Activated T-cell treated with anti-CD3 and anti-CD28 coated beads for 48 hours (primary cell): ENCODE data around the gene PRPF19.

Experiments used
- DNase-seq: peaks from one replicate; pipeline ENCODE4 v3.0.0-alpha.2; 2020; ENCODE audit warnings: low read depth

PRPF19 gene

GRCh38 chr11:60905047-60905446 is 1.3 kb downstream of the PRPF19 start:
- DNase-seq = no peak

- DNase-seq = no peak
These were observed 3.8 kb downstream of the PRPF19 start for GRCh38 chr11:60902625-60903024.

GRCh38 chr11:60900673-60901404 is 5.5 kb downstream of the PRPF19 start:
- no peak for DNase-seq

- no peak for DNase-seq
These were observed 6.4 kb downstream of the PRPF19 start for GRCh38 chr11:60899977-60900376.

- DNase-seq = no peak
These were observed 7.1 kb downstream of the PRPF19 start for GRCh38 chr11:60899046-60899936.

- DNase-seq = no peak
These were observed 8.9 kb downstream of the PRPF19 start for GRCh38 chr11:60897496-60897895.

GRCh38 chr11:60895687-60896086 is 10.7 kb downstream of the PRPF19 start:
- DNase-seq = no peak

- no peak for DNase-seq
These were observed 15.2 kb downstream of the PRPF19 start for GRCh38 chr11:60891103-60891741.

- DNase-seq = no peak
These were observed 15.7 kb downstream of the PRPF19 start for GRCh38 chr11:60890696-60891095.

GRCh38 chr11:60889869-60890311 is 16.5 kb downstream of the PRPF19 start:
- no peak for DNase-seq

GRCh38 chr11:60887556-60887955 is 18.8 kb downstream of the PRPF19 start:
- DNase-seq = peak; percentile 20

- no peak for DNase-seq
These were observed 25.6 kb downstream of the PRPF19 start for GRCh38 chr11:60880643-60881282.

GRCh38 chr11:60879971-60880588 is 26.3 kb downstream of the PRPF19 start:
- DNase-seq = no peak

- no peak for DNase-seq
These were observed 27.3 kb downstream of the PRPF19 start for GRCh38 chr11:60879104-60879503.

GRCh38 chr11:60878245-60879101 is 27.9 kb downstream of the PRPF19 start:
- no peak for DNase-seq

- no peak for DNase-seq
These were observed 30.3 kb downstream of the PRPF19 start for GRCh38 chr11:60876168-60876485.

GRCh38 chr11:60875366-60876167 is 30.8 kb downstream of the PRPF19 start:
- no peak for DNase-seq

- DNase-seq = no peak
These were observed 31.7 kb downstream of the PRPF19 start for GRCh38 chr11:60874421-60875365.

- no peak for DNase-seq
These were observed 32.9 kb downstream of the PRPF19 start for GRCh38 chr11:60873533-60873932.
